NCI-H524 (cell line): ENCODE results near the gene FBXO7.

Source experiments
- DNase-seq, 2 experiments: peaks; one replicate each; lab custom pipeline; 2025; lab: John Stamatoyannopoulos, UW

Gene FBXO7

GRCh38 chr22:32531931-32532819 lies 57.6 kb downstream of the FBXO7 start:
- DNase-seq = no peak

GRCh38 chr22:32532820-32533128 lies 58.2 kb downstream of the FBXO7 start:
- no peak for DNase-seq

GRCh38 chr22:32533265-32534111 lies 58.9 kb downstream of the FBXO7 start:
- peak; percentile 98 for DNase-seq

GRCh38 chr22:32534252-32535235 lies 59.9 kb downstream of the FBXO7 start:
- DNase-seq = peak in 1 of 2 experiments; percentile 28

- no peak for DNase-seq
These were observed 61.0 kb downstream of the FBXO7 start for GRCh38 chr22:32535531-32536190.

GRCh38 chr22:32536352-32536751 lies 61.7 kb downstream of the FBXO7 start:
- DNase-seq = no peak

- no peak for DNase-seq
These were observed 63.9 kb downstream of the FBXO7 start for GRCh38 chr22:32538521-32538920.

GRCh38 chr22:32539631-32540421 lies 65.2 kb downstream of the FBXO7 start:
- DNase-seq = no peak

- DNase-seq = no peak
These were observed 66.9 kb downstream of the FBXO7 start for GRCh38 chr22:32541481-32541880.

- DNase-seq = no peak
These were observed 67.6 kb downstream of the FBXO7 start for GRCh38 chr22:32542066-32542676.

- DNase-seq = no peak
These were observed 68.2 kb downstream of the FBXO7 start for GRCh38 chr22:32542677-32543357.

- DNase-seq = no peak
These were observed 70.4 kb downstream of the FBXO7 start for GRCh38 chr22:32544953-32545558.

GRCh38 chr22:32545801-32546200 lies 71.2 kb downstream of the FBXO7 start:
- DNase-seq = no peak

GRCh38 chr22:32546496-32546895 lies 71.9 kb downstream of the FBXO7 start:
- no peak for DNase-seq

- DNase-seq = no peak
These were observed 72.3 kb downstream of the FBXO7 start for GRCh38 chr22:32546935-32547334.

- DNase-seq = no peak
These were observed 73.4 kb downstream of the FBXO7 start for GRCh38 chr22:32548039-32548438.
